Measurements from ENCODE around the gene EGLN1.

EGLN1 gene

DNA sequence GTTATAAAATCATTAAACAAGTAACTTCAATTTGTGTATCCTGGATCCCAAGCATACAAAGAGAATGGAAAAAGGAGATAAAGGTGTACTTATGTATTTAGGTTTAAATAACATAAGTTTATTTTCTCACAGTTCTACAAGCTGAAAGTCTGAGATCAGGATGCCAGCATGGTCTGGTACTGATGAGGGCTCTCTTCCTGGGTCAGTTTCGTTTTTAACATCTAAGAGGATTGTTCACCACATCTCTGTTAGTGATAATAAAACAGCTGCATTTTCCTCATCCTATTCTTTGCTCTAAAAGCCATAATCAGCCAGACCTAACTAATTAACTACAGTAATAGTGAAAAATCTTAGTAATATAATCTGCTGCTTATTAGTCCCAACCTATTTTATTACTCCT, 5.2 kb downstream of the EGLN1 start:
- TF ChIP-seq CTCF (IDR thresholded peaks at IDR 0.05; ENCODE audit: low read length, missing control alignments) = no peak
- DNase-seq (ENCODE audit: low read depth) = no peak
- peak overlapping the region; percentile 67 for H3K4me3 ChIP-seq (replicated peaks; ENCODE audit: low read depth, low read length)

DNA sequence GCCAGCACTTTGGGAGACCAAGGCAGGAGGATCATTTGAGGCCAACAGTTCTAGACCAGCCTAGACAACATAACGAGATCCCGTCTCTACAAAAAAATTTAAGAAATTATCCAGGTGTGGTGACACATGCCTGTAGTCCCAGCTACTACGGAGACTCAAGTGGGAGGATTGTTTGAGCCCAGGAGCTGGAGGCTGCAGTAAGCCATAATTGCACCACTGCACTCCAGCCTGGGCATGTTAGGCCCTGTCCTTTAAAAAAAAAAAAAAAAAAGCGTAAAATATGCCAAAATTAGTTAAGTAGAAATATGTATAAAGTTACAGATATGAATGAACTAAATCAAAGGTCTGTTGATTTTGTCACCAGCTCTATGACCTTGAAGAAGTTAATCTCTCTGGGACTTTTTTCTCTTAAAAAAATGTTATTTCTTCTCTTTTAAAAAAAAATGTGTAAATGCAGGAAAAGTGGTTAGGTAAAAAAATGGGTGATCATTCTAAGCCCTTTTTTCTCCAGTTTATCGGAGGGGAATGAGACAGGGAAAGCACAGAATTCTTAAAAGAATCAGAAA, 7.0 kb downstream of the EGLN1 start:
- TF ChIP-seq CTCF (IDR thresholded peaks at IDR 0.05; ENCODE audit: low read length, missing control alignments) = no peak
- H3K4me3 ChIP-seq (replicated peaks; ENCODE audit: low read depth, low read length) = no peak overlapping the region
- DNase-seq (ENCODE audit: low read depth) = no peak

- no peak for TF ChIP-seq CTCF (IDR thresholded peaks at IDR 0.05; ENCODE audit: low read length, missing control alignments)
- no peak overlapping the region for H3K4me3 ChIP-seq (replicated peaks; ENCODE audit: low read depth, low read length)
- DNase-seq (ENCODE audit: low read depth) = no peak
Measured at GRCh38 chr1:231414260-231415016, 7.6 kb downstream of the EGLN1 start.

DNA sequence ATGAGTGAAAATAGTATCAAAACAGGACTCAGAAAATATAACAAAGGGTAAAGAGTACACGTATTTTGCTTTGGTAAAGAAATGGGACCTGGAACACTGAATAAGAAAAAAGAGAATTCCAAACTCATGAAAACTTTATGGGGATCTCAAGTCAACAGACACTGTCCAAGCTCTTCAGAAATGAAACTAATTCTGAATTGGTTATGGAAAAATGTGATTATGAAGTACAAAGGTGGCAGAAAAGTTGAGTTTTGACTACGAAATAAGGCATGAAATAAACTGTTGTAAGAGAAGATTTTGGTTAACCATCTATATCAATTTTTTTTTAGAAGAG, 8.4 kb downstream of the EGLN1 start:
- no peak for DNase-seq (ENCODE audit: low read depth)
- no peak for TF ChIP-seq CTCF (IDR thresholded peaks at IDR 0.05; ENCODE audit: low read length, missing control alignments)
- H3K4me3 ChIP-seq (replicated peaks; ENCODE audit: low read depth, low read length) = no peak overlapping the region

GRCh38 chr1:231411036-231411531, 11.0 kb downstream of the EGLN1 start:
- no peak overlapping the region for H3K4me3 ChIP-seq (replicated peaks; ENCODE audit: low read depth, low read length)
- no peak for DNase-seq (ENCODE audit: low read depth)
- no peak for TF ChIP-seq CTCF (IDR thresholded peaks at IDR 0.05; ENCODE audit: low read length, missing control alignments)

GRCh38 chr1:231410036-231410612, 12.0 kb downstream of the EGLN1 start:
- TF ChIP-seq CTCF (IDR thresholded peaks at IDR 0.05; ENCODE audit: low read length, missing control alignments) = no peak
- no peak for DNase-seq (ENCODE audit: low read depth)
- H3K4me3 ChIP-seq (replicated peaks; ENCODE audit: low read depth, low read length) = no peak overlapping the region

Data from fibroblast of pulmonary artery (primary cell).